Stimulated activated naive B cell treated with anti-CD40 and anti-IgM and Interleukin-4, amounts not matched to agents 10 μg/mL and 1 μg/mL and 100 μg/mL, for 72 hours (primary cell): Measurements from ENCODE around the gene IKBKE.

Source experiments
- ATAC-seq, 2 donors: fragments of 150-1000 bp; cut with Tn5 transposase; replicated peaks; 2 replicates each; pipeline ENCODE4 v1.10.0; 2021; ENCODE audit warnings: moderate library complexity in 1 of 2
- DNase-seq: peaks from one replicate; pipeline ENCODE4 v3.0.0; 2021
- H3K27ac Mint-ChIP-seq: one replicate; pipeline ENCODE4 v1.8.0; 2022; ENCODE audit warnings: mild to moderate bottlenecking, mixed read lengths
- H3K27me3 Mint-ChIP-seq, 2 donors: one replicate each; pipeline ENCODE4 v1.8.0; 2022; ENCODE audit warnings: mixed read lengths in 2 of 2
- H3K36me3 Mint-ChIP-seq, 2 donors: one replicate each; pipeline ENCODE4 v1.8.0; 2022; ENCODE audit warnings: mixed read lengths in 2 of 2, mild to moderate bottlenecking in 1 of 2
- H3K4me1 Mint-ChIP-seq, 2 donors: one replicate each; pipeline ENCODE4 v1.8.0; 2022; ENCODE audit warnings: mixed read lengths in 2 of 2, mild to moderate bottlenecking in 1 of 2
- H3K4me3 Mint-ChIP-seq, 2 donors: one replicate each; pipeline ENCODE4 v1.8.0; 2022; ENCODE audit warnings: mild to moderate bottlenecking in 2 of 2, mixed read lengths in 2 of 2, moderate library complexity in 1 of 2
- H3K9me3 Mint-ChIP-seq, 2 donors: one replicate each; pipeline ENCODE4 v1.8.0; 2022; ENCODE audit warnings: mixed read lengths in 2 of 2, mild to moderate bottlenecking in 1 of 2

Gene IKBKE

GRCh38 chr1:206469933-206470691 is at the start of gene IKBKE:
IKBKE (plus strand) TSS chr1:206470476; CDS start chr1:206473228, 2,752 bp downstream.
- Mint-ChIP-seq H3K9me3 (no peaks in the 10 kb centered on the region), H3K36me3 (peaks cover 23 to 33% of the 10 kb centered on the region in 2 donors), H3K27ac (peak within 1 kb of the TSS; percentile 97), H3K4me3 (peak within 1 kb of the TSS; percentile 88 to 96), H3K4me1 (peaks cover 65 to 88% of the 10 kb centered on the region in 2 donors), H3K27me3 (no peaks in the 10 kb centered on the region)
- DNase-seq (peak; percentile 52), ATAC-seq (peak; percentile 69 to 70)

- ATAC-seq (no peak), DNase-seq (no peak)
- no peak overlapping the region for H3K27ac Mint-ChIP-seq
- H3K4me3 Mint-ChIP-seq: no peak overlapping the region
- peaks cover 44 to 65% of the 10 kb centered on the region in 2 donors for H3K36me3 Mint-ChIP-seq
- no peaks in the 10 kb centered on the region for H3K4me1 Mint-ChIP-seq
- no peaks in the 10 kb centered on the region for H3K27me3 Mint-ChIP-seq
- no peaks in the 10 kb centered on the region for H3K9me3 Mint-ChIP-seq
Measured at GRCh38 chr1:206421616-206422340, 48.5 kb upstream of the IKBKE start.

- H3K27ac Mint-ChIP-seq: no peak overlapping the region
Measured at GRCh38 chr1:206422525-206422924, 47.8 kb upstream of the IKBKE start.

GRCh38 chr1:206427291-206427690 is 43.0 kb upstream of the IKBKE start:
- peaks cover 0 to 1% of the 10 kb centered on the region in 2 donors for H3K4me1 Mint-ChIP-seq
- no peak overlapping the region for H3K27ac Mint-ChIP-seq
- no peaks in the 10 kb centered on the region for H3K27me3 Mint-ChIP-seq
- H3K4me3 Mint-ChIP-seq: no peak overlapping the region
- H3K9me3 Mint-ChIP-seq: no peaks in the 10 kb centered on the region
- DNase-seq (no peak), ATAC-seq (no peak)
- H3K36me3 Mint-ChIP-seq: peaks cover 41 to 69% of the 10 kb centered on the region in 2 donors

More at GRCh38 chr1:206422525-206422924, 47.8 kb upstream of the IKBKE start:
- Mint-ChIP-seq H3K4me1 (no peaks in the 10 kb centered on the region), H3K4me3 (no peak overlapping the region), H3K9me3 (no peaks in the 10 kb centered on the region), H3K27me3 (no peaks in the 10 kb centered on the region), H3K36me3 (peaks cover 41 to 62% of the 10 kb centered on the region in 2 donors)
- DNase-seq (no peak), ATAC-seq (no peak)

- Mint-ChIP-seq H3K27me3 (no peaks in the 10 kb centered on the region), H3K9me3 (no peaks in the 10 kb centered on the region), H3K27ac (no peak overlapping the region), H3K36me3 (peaks cover 37 to 69% of the 10 kb centered on the region in 2 donors), H3K4me3 (no peak overlapping the region), H3K4me1 (peaks cover 0 to 1% of the 10 kb centered on the region in 2 donors)
- ATAC-seq (no peak), DNase-seq (no peak)
Measured at GRCh38 chr1:206429421-206429820, 40.9 kb upstream of the IKBKE start.

- H3K27ac Mint-ChIP-seq: no peak overlapping the region
- peak; percentile 57 to 71 for ATAC-seq
- no peaks in the 10 kb centered on the region for H3K27me3 Mint-ChIP-seq
- peaks cover 37 to 67% of the 10 kb centered on the region in 2 donors for H3K36me3 Mint-ChIP-seq
- peaks cover 0 to 1% of the 10 kb centered on the region in 2 donors for H3K4me1 Mint-ChIP-seq
- H3K4me3 Mint-ChIP-seq: no peak overlapping the region
- no peaks in the 10 kb centered on the region for H3K9me3 Mint-ChIP-seq
- no peak for DNase-seq
Measured at GRCh38 chr1:206430031-206430983, 40.0 kb upstream of the IKBKE start.

- ATAC-seq: no peak
- H3K4me1 Mint-ChIP-seq: peaks cover 0 to 4% of the 10 kb centered on the region in 2 donors
- DNase-seq: no peak
- H3K27ac Mint-ChIP-seq: no peak overlapping the region
- H3K4me3 Mint-ChIP-seq: no peak overlapping the region
- no peaks in the 10 kb centered on the region for H3K27me3 Mint-ChIP-seq
- no peaks in the 10 kb centered on the region for H3K9me3 Mint-ChIP-seq
- H3K36me3 Mint-ChIP-seq: peaks cover 46 to 75% of the 10 kb centered on the region in 2 donors
Measured at GRCh38 chr1:206435445-206435844, 34.8 kb upstream of the IKBKE start.

- ATAC-seq (no peak), DNase-seq (no peak)
- Mint-ChIP-seq H3K27ac (no peak overlapping the region), H3K27me3 (no peaks in the 10 kb centered on the region), H3K36me3 (peaks cover 49 to 64% of the 10 kb centered on the region in 2 donors), H3K4me3 (no peak overlapping the region), H3K4me1 (peaks cover 0 to 5% of the 10 kb centered on the region in 2 donors), H3K9me3 (no peaks in the 10 kb centered on the region)
Measured at GRCh38 chr1:206438554-206438953, 31.7 kb upstream of the IKBKE start.

- H3K9me3 Mint-ChIP-seq: no peaks in the 10 kb centered on the region
- DNase-seq (no peak), ATAC-seq (no peak)
- H3K36me3 Mint-ChIP-seq: peaks cover 46 to 63% of the 10 kb centered on the region in 2 donors
- no peak overlapping the region for H3K4me3 Mint-ChIP-seq
- H3K27ac Mint-ChIP-seq: no peak overlapping the region
- H3K27me3 Mint-ChIP-seq: no peaks in the 10 kb centered on the region
- peaks cover 0 to 5% of the 10 kb centered on the region in 2 donors for H3K4me1 Mint-ChIP-seq
Measured at GRCh38 chr1:206439205-206439604, 31.1 kb upstream of the IKBKE start.

- H3K27ac Mint-ChIP-seq: no peak overlapping the region
- no peak overlapping the region for H3K4me3 Mint-ChIP-seq
- peaks cover 56 to 67% of the 10 kb centered on the region in 2 donors for H3K36me3 Mint-ChIP-seq
- no peaks in the 10 kb centered on the region for H3K9me3 Mint-ChIP-seq
- DNase-seq: no peak
- ATAC-seq: no peak
- peaks cover 0 to 5% of the 10 kb centered on the region in 2 donors for H3K4me1 Mint-ChIP-seq
- H3K27me3 Mint-ChIP-seq: no peaks in the 10 kb centered on the region
Measured at GRCh38 chr1:206441336-206441967, 28.8 kb upstream of the IKBKE start.

- ATAC-seq (no peak), DNase-seq (no peak)
- H3K4me1 Mint-ChIP-seq: peaks cover 0 to 5% of the 10 kb centered on the region in 2 donors
- peaks cover 51 to 67% of the 10 kb centered on the region in 2 donors for H3K36me3 Mint-ChIP-seq
- H3K9me3 Mint-ChIP-seq: no peaks in the 10 kb centered on the region
- H3K4me3 Mint-ChIP-seq: no peak overlapping the region
- no peak overlapping the region for H3K27ac Mint-ChIP-seq
- no peaks in the 10 kb centered on the region for H3K27me3 Mint-ChIP-seq
Measured at GRCh38 chr1:206442101-206442500, 28.2 kb upstream of the IKBKE start.

GRCh38 chr1:206445116-206445515 is 25.2 kb upstream of the IKBKE start:
- Mint-ChIP-seq H3K27ac (peak overlapping the region; percentile 31), H3K9me3 (no peaks in the 10 kb centered on the region), H3K4me1 (peaks cover 0 to 4% of the 10 kb centered on the region in 2 donors), H3K36me3 (peaks cover 38 to 63% of the 10 kb centered on the region in 2 donors), H3K4me3 (no peak overlapping the region), H3K27me3 (no peaks in the 10 kb centered on the region)
- ATAC-seq: no peak
- DNase-seq: no peak

GRCh38 chr1:206445911-206446356 is 24.3 kb upstream of the IKBKE start:
- H3K36me3 Mint-ChIP-seq: peaks cover 37 to 60% of the 10 kb centered on the region in 2 donors

More at GRCh38 chr1:206445911-206446356, 24.3 kb upstream of the IKBKE start:
- ATAC-seq: no peak
- Mint-ChIP-seq H3K4me3 (no peak overlapping the region), H3K27me3 (no peaks in the 10 kb centered on the region), H3K27ac (no peak overlapping the region), H3K4me1 (no peaks in the 10 kb centered on the region), H3K9me3 (no peaks in the 10 kb centered on the region)
- DNase-seq: no peak
